Measurements from ENCODE around the gene RHO. TPM values are rescaled to one million over a fixed set of nuclear protein-coding genes. Genes with fewer than 3 reads are reported as not detected.

RHO gene
- total RNA-seq, 1 experiment from 2014 or later = not detected

- Mint-ChIP-seq H3K4me1 (no peaks in the 10 kb centered on the region), H3K27me3 (ENCODE audit: low read depth) (no peaks in the 10 kb centered on the region; the same call in 1 of the 2 replicates), H3K27ac (no peak overlapping the region), H3K9me3 (no peaks in the 10 kb centered on the region), H3K36me3 (no peaks in the 10 kb centered on the region; the same call in 1 of the 2 replicates), H3K4me3 (no peak overlapping the region)
- CTCF ChIA-PET = interaction anchor here (1.4 kb wide), 1 partner anchor 24 kb away, joined by 8 read pairs; no protein-coding TSS in a partner anchor
- POLR2A ChIA-PET = interaction anchor here (0.5 kb wide), 1 partner anchor 25 kb away, joined by 3 read pairs; no protein-coding TSS in a partner anchor
- TF ChIP-seq FOXP1 (CRISPR knock-in tag; IDR thresholded peaks at IDR 0.05; ENCODE audit: borderline replicate concordance) (no peak), E2F1 (CRISPR knock-in tag; IDR thresholded peaks at IDR 0.05) (no peak), SMAD4 (CRISPR knock-in tag; IDR thresholded peaks at IDR 0.05) (no peak), TP53 (CRISPR knock-in tag; IDR thresholded peaks at IDR 0.05) (no peak), FOXP4 (CRISPR knock-in tag; IDR thresholded peaks at IDR 0.05) (no peak), E2F5 (CRISPR knock-in tag; IDR thresholded peaks at IDR 0.05) (no peak), ZNF671 (CRISPR knock-in tag; IDR thresholded peaks at IDR 0.05) (no peak), USF1 (CRISPR knock-in tag; IDR thresholded peaks at IDR 0.05) (no peak), TEAD1 (CRISPR knock-in tag; IDR thresholded peaks at IDR 0.05) (no peak), CREB1 (CRISPR knock-in tag; IDR thresholded peaks at IDR 0.05) (no peak), STAT6 (CRISPR knock-in tag; conservative IDR thresholded peaks at IDR 0.05; ENCODE audit: low read depth) (no peak), NR1H2 (CRISPR knock-in tag; IDR thresholded peaks at IDR 0.05) (no peak), ATF6 (CRISPR knock-in tag; IDR thresholded peaks at IDR 0.05) (no peak), CDX4 (CRISPR knock-in tag; IDR thresholded peaks at IDR 0.05; ENCODE audit: borderline replicate concordance) (no peak), IRF2 (CRISPR knock-in tag; IDR thresholded peaks at IDR 0.05; ENCODE audit: borderline replicate concordance, low read depth) (no peak), ZNF281 (CRISPR knock-in tag; IDR thresholded peaks at IDR 0.05) (no peak), ZNF423 (CRISPR knock-in tag; IDR thresholded peaks at IDR 0.05) (no peak), GRHL2 (CRISPR knock-in tag; IDR thresholded peaks at IDR 0.05; ENCODE audit: insufficient replicate concordance, severe bottlenecking) (no peak)
- no peak for ATAC-seq
- no peak for DNase-seq (ENCODE audit: low spot score)
Observed at GRCh38 chr3:129514110-129514509, 14.3 kb upstream of the RHO start.

Measured in WTC11 (cell line).